ENCODE measurements around the gene HKDC1.
A peak's percentile ranks its signal among the peaks of the same experiment; 100 is the strongest.

HKDC1 gene

GRCh38 chr10:69213591-69214311 is 6.4 kb upstream of the HKDC1 start:
- no peak for TF ChIP-seq CTCF (IDR thresholded peaks at IDR 0.05; ENCODE audit: unreplicated experiment in 3 of 3)
- no peak overlapping the region for H3K4me3 Mint-ChIP-seq
- H3K27ac Mint-ChIP-seq: no peak overlapping the region
- H3K9me3 Mint-ChIP-seq: peaks cover 10% of the 10 kb centered on the region
- H3K4me1 Mint-ChIP-seq: peaks cover 5% of the 10 kb centered on the region
- H3K27me3 Mint-ChIP-seq (ENCODE audit: low read depth): no peaks in the 10 kb centered on the region
- peaks cover 6% of the 10 kb centered on the region for H3K36me3 Mint-ChIP-seq (ENCODE audit: low read depth)

- peaks cover 5% of the 10 kb centered on the region for H3K4me1 Mint-ChIP-seq
- no peak overlapping the region for H3K4me3 Mint-ChIP-seq
- H3K9me3 Mint-ChIP-seq: peaks cover 10% of the 10 kb centered on the region
- no peak for TF ChIP-seq CTCF (IDR thresholded peaks at IDR 0.05; ENCODE audit: unreplicated experiment in 3 of 3)
- H3K27ac Mint-ChIP-seq: no peak overlapping the region
- H3K36me3 Mint-ChIP-seq (ENCODE audit: low read depth): no peaks in the 10 kb centered on the region
- H3K27me3 Mint-ChIP-seq (ENCODE audit: low read depth): no peaks in the 10 kb centered on the region
These were observed 5.4 kb upstream of the HKDC1 start for GRCh38 chr10:69214666-69215131.

- Mint-ChIP-seq H3K4me3 (no peak overlapping the region), H3K27ac (peak overlapping the region; percentile 7 to 55 (median 52)), H3K9me3 (peaks cover 10% of the 10 kb centered on the region), H3K36me3 (ENCODE audit: low read depth) (no peaks in the 10 kb centered on the region), H3K27me3 (ENCODE audit: low read depth) (peaks cover 4% of the 10 kb centered on the region), H3K4me1 (peaks cover 8% of the 10 kb centered on the region)
- no peak for TF ChIP-seq CTCF (IDR thresholded peaks at IDR 0.05; ENCODE audit: unreplicated experiment in 3 of 3)
These were observed 4.5 kb upstream of the HKDC1 start for GRCh38 chr10:69215405-69216171.

- peaks cover 8% of the 10 kb centered on the region for H3K27me3 Mint-ChIP-seq (ENCODE audit: low read depth)
These were observed 3.5 kb upstream of the HKDC1 start for GRCh38 chr10:69216577-69217118.

GRCh38 chr10:69217119-69217754 is 2.9 kb upstream of the HKDC1 start:
- peak overlapping the region in 2 of 3 experiments; percentile 65 to 66 for H3K27ac Mint-ChIP-seq
- no peaks in the 10 kb centered on the region for H3K36me3 Mint-ChIP-seq (ENCODE audit: low read depth)
- peaks cover 10% of the 10 kb centered on the region for H3K9me3 Mint-ChIP-seq
- H3K4me1 Mint-ChIP-seq: peaks cover 10% of the 10 kb centered on the region
- no peak overlapping the region for H3K4me3 Mint-ChIP-seq
- H3K27me3 Mint-ChIP-seq (ENCODE audit: low read depth): peaks cover 8% of the 10 kb centered on the region
- TF ChIP-seq CTCF (IDR thresholded peaks at IDR 0.05; ENCODE audit: unreplicated experiment in 3 of 3): no peak

More at GRCh38 chr10:69216577-69217118, 3.5 kb upstream of the HKDC1 start:
- Mint-ChIP-seq H3K9me3 (peaks cover 10% of the 10 kb centered on the region), H3K4me3 (no peak overlapping the region), H3K27ac (peak overlapping the region in 2 of 3 experiments; percentile 65 to 66), H3K4me1 (peaks cover 10% of the 10 kb centered on the region), H3K36me3 (ENCODE audit: low read depth) (no peaks in the 10 kb centered on the region)
- TF ChIP-seq CTCF (IDR thresholded peaks at IDR 0.05; ENCODE audit: unreplicated experiment in 3 of 3): no peak

Data from nephron (organoid).